ENCODE results near the gene OR13C4. TPM values are rescaled to one million over a fixed set of nuclear protein-coding genes. Genes with fewer than 3 reads are reported as not detected.

Gene OR13C4
- total RNA-seq (under 1 TPM in 1 of 2 donors, not detected in 1; 0.17 TPM), polyA plus RNA-seq (ENCODE audit: insufficient read length in 2 of 2) (not detected)
- long read RNA-seq, donor 1: 0 reads
- long read RNA-seq, donor 2: 0 reads
- long read RNA-seq, donor 3: 0 reads
- long read RNA-seq, donor 4: 0 reads

DNA sequence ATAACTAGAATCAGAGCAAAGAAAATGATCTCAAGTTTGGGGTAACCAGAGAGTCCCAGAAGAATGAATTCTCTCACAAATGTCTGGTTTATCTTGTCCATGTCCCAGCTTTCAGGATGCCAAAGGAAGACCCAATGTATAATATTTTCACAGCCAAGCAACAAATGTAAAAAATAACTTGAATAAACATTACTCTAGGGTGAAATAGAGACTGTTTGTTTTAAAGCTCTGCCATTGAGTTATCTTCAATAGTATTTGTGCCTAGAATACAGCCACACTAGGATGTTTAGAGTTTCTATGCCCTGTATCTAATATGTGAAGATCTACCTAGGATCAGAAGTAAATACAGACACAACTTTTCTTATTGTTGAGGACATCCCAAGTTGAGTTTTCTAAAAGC is at the start of gene OR13C4:
TSS of gene OR13C4 (minus strand) at position 101 of the 400 bp plus-strand sequence. CDS start at position 101, 0 bp downstream.
- H3K9me3 ChIP-seq (ENCODE audit: control insufficient read depth, insufficient read depth, low read length): no peaks in the 10 kb centered on the region
- H3K4me1 ChIP-seq (ENCODE audit: control insufficient read depth, insufficient read depth, low read length): no peaks in the 10 kb centered on the region
- H3K36me3 ChIP-seq (ENCODE audit: control insufficient read depth, insufficient read depth, low read length): no peaks in the 10 kb centered on the region
- no peak within 1 kb of the TSS for H3K4me3 ChIP-seq (ENCODE audit: low read depth, low read length)
- no peaks in the 10 kb centered on the region for H3K27me3 ChIP-seq (ENCODE audit: control insufficient read depth, insufficient read depth, low read length)
- no peak within 1 kb of the TSS for H3K27ac ChIP-seq (ENCODE audit: low read depth, low read length)
- DNase-seq (ENCODE audit: low read depth in 4 of 6, low spot score in 6 of 6): no peak

DNA sequence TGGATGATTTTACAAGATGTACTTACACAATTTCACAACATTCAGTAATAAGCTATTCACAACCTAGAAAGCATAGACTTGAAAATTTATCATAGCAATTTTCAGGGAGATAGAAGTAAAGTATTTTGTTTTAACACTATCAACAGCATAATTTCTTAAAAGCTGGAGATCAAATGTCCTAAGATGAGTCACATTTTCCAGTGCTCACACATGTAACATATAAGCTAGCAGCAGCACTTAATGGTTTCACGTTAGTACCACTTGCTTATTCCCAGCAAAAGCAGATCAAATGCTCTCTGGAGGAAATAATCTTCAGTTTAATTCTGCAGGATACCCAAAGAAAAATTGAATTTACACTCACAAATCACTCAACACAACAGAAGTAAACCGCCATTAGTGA is 48.4 kb upstream of the OR13C4 start:
- Histone ChIP-seq H3K4me3 (ENCODE audit: low read depth, low read length) (no peak overlapping the region), H3K9me3 (ENCODE audit: control insufficient read depth, insufficient read depth, low read length) (no peaks in the 10 kb centered on the region), H3K27me3 (ENCODE audit: control insufficient read depth, insufficient read depth, low read length) (no peaks in the 10 kb centered on the region), H3K27ac (ENCODE audit: low read depth, low read length) (no peak overlapping the region), H3K4me1 (ENCODE audit: control insufficient read depth, insufficient read depth, low read length) (no peaks in the 10 kb centered on the region), H3K36me3 (ENCODE audit: control insufficient read depth, insufficient read depth, low read length) (no peaks in the 10 kb centered on the region)
- WGBS (ENCODE audit: insufficient coverage): 82% methylated on average over 1 of the region's 2 CpGs
- no peak for DNase-seq (ENCODE audit: low read depth in 4 of 6, low spot score in 6 of 6)

DNA sequence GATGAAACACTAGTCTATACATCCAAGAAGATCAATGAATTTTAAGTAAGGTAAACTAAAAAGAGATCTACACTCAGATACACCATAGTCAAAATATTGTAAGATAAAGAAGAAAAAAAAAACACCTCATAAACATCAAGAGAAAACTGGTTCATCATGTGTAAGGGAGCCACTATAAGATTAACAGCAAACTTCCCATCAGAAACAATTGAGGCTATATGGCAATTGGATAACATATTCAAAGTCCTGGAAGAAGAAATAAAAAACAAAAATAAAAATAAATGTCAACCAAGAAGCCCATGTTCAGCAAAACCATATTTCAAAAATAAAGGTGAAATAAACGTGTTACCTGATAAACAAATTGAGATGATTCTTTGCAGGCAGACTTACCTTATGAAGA is 45.6 kb upstream of the OR13C4 start:
- Histone ChIP-seq H3K9me3 (ENCODE audit: control insufficient read depth, insufficient read depth, low read length) (no peaks in the 10 kb centered on the region), H3K36me3 (ENCODE audit: control insufficient read depth, insufficient read depth, low read length) (no peaks in the 10 kb centered on the region), H3K27me3 (ENCODE audit: control insufficient read depth, insufficient read depth, low read length) (no peaks in the 10 kb centered on the region), H3K4me3 (ENCODE audit: low read depth, low read length) (no peak overlapping the region), H3K27ac (ENCODE audit: low read depth, low read length) (no peak overlapping the region), H3K4me1 (ENCODE audit: control insufficient read depth, insufficient read depth, low read length) (no peaks in the 10 kb centered on the region)
- DNase-seq (ENCODE audit: low read depth in 4 of 6, low spot score in 6 of 6): no peak
- WGBS (ENCODE audit: insufficient coverage): no CpG with 5 or more reads among the region's 1 CpG

DNA sequence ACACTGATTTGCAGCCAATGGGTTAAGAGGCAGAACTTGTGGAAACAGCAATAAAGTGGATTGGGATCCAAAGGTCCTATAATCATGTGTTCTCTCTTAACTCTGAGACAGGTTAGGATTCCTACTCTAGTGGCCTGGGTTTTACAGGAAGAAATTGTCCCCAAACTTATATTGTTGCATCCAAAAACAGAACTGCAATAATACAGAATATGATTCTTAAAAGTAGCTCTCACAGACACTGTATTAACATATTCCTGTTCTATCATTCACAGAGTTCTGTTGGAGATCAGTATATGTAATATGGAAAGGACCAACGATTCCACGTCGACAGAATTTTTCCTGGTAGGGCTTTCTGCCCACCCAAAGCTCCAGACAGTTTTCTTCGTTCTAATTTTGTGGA is 41.9 kb upstream of the OR13C4 start, which contains the start of gene OR13C8:
TSS of gene OR13C8 (plus strand) at position 301 of the 400 bp plus-strand sequence. CDS start at position 301, 0 bp downstream.
- Histone ChIP-seq H3K27ac (ENCODE audit: low read depth, low read length) (no peak within 1 kb of the TSS), H3K4me3 (ENCODE audit: low read depth, low read length) (no peak within 1 kb of the TSS), H3K27me3 (ENCODE audit: control insufficient read depth, insufficient read depth, low read length) (no peaks in the 10 kb centered on the region), H3K4me1 (ENCODE audit: control insufficient read depth, insufficient read depth, low read length) (no peaks in the 10 kb centered on the region), H3K36me3 (ENCODE audit: control insufficient read depth, insufficient read depth, low read length) (no peaks in the 10 kb centered on the region), H3K9me3 (ENCODE audit: control insufficient read depth, insufficient read depth, low read length) (no peaks in the 10 kb centered on the region)
- 92% methylated on average over 2 of the region's 4 CpGs for WGBS (ENCODE audit: insufficient coverage)
- DNase-seq (ENCODE audit: low read depth in 4 of 6, low spot score in 6 of 6): no peak

DNA sequence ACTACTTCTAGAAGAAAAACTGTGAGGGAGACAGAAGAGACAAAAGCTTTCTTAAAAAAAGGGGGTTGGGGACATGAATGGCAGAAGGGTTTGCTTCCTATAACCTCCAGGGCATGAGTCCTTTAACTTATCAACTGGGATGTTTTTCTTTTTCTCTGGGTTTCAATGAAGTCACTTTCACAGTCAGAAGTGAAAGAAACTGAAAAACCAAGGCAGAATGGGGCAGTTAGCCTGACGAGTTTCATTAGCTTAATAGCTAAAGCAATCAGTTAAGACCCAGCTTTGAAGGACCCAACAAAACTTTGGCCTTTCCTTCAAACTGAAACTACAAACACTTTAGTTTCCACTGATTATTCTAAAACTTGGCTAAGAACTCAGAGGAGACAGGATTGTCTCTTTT is 37.3 kb upstream of the OR13C4 start:
- Histone ChIP-seq H3K27me3 (ENCODE audit: control insufficient read depth, insufficient read depth, low read length) (no peaks in the 10 kb centered on the region), H3K36me3 (ENCODE audit: control insufficient read depth, insufficient read depth, low read length) (no peaks in the 10 kb centered on the region), H3K9me3 (ENCODE audit: control insufficient read depth, insufficient read depth, low read length) (peaks cover under 1% of the 10 kb centered on the region), H3K4me3 (ENCODE audit: low read depth, low read length) (no peak overlapping the region), H3K27ac (ENCODE audit: low read depth, low read length) (no peak overlapping the region), H3K4me1 (ENCODE audit: control insufficient read depth, insufficient read depth, low read length) (no peaks in the 10 kb centered on the region)
- DNase-seq (ENCODE audit: low read depth in 4 of 6, low spot score in 6 of 6): no peak
- WGBS (ENCODE audit: insufficient coverage): no CpG with 5 or more reads among the region's 1 CpG

DNA sequence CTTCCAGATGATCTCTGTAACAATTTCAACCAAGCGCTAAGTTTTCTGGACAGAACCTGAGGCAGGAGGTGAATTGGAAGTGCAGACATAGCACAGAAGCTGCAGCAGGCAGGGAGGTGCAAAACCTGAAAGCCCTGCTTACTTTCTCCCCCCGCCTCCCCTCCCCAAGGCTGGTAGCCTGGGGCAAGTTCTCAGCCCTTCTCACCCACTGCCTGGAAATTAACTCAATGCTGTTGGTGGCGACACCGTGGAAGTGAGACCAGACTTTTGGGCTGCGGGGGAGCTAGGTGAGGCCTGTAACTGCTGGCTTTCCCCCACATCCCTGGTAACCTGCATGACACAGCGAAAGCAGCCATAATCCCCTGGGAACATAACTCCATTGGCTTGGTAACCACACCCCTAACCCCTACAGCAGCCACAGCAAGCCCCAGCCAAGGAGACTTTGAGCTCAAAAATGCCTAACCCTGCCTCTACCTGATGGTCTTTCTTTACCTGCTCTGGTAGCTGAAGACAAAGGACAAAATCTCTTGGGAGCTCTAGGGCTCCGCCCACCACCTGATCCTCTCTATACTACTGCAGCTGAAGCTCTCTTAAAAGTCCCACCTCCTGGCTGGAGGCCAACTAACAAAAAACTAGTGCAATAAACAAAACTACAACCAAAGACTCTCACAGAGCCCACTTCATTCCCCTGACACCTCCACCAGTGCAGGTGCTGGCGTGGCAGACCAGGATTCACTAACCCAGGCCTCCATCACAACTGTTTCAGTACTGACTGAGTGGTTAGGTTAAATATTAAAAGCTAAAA is 30.0 kb upstream of the OR13C4 start:
- no peaks in the 10 kb centered on the region for H3K36me3 ChIP-seq (ENCODE audit: control insufficient read depth, insufficient read depth, low read length)
- no peak for DNase-seq (ENCODE audit: low read depth in 4 of 6, low spot score in 6 of 6)
- 95% methylated on average over 5 of the region's 8 CpGs for WGBS (ENCODE audit: insufficient coverage)
- H3K27ac ChIP-seq (ENCODE audit: low read depth, low read length): no peak overlapping the region
- no peak overlapping the region for H3K4me3 ChIP-seq (ENCODE audit: low read depth, low read length)
- H3K9me3 ChIP-seq (ENCODE audit: control insufficient read depth, insufficient read depth, low read length): peaks cover 1% of the 10 kb centered on the region
- H3K27me3 ChIP-seq (ENCODE audit: control insufficient read depth, insufficient read depth, low read length): no peaks in the 10 kb centered on the region
- H3K4me1 ChIP-seq (ENCODE audit: control insufficient read depth, insufficient read depth, low read length): no peaks in the 10 kb centered on the region

DNA sequence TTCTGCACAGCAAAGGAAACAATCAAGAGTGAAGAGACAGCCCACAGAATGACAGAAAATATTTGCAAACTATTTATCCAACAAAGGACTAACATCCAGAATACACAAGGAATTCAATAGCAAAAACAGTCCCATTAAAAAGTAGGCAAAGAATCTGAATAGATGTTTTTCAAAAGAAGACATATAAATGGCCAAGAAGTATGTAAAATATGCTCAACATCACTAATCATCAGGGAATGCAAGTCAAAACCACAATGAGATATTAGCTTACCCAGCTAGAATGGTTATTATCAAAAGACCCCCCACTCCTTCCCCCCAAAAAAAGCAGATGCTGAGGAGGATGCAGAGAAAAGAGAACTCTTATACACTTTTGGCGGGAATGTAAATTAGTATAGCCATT is 28.5 kb upstream of the OR13C4 start:
- Histone ChIP-seq H3K4me3 (ENCODE audit: low read depth, low read length) (no peak overlapping the region), H3K9me3 (ENCODE audit: control insufficient read depth, insufficient read depth, low read length) (peaks cover 1% of the 10 kb centered on the region), H3K27ac (ENCODE audit: low read depth, low read length) (no peak overlapping the region), H3K36me3 (ENCODE audit: control insufficient read depth, insufficient read depth, low read length) (no peaks in the 10 kb centered on the region), H3K27me3 (ENCODE audit: control insufficient read depth, insufficient read depth, low read length) (no peaks in the 10 kb centered on the region), H3K4me1 (ENCODE audit: control insufficient read depth, insufficient read depth, low read length) (no peaks in the 10 kb centered on the region)
- no peak for DNase-seq (ENCODE audit: low read depth in 4 of 6, low spot score in 6 of 6)
- no CpG with 5 or more reads among the region's 1 CpG for WGBS (ENCODE audit: insufficient coverage)

DNA sequence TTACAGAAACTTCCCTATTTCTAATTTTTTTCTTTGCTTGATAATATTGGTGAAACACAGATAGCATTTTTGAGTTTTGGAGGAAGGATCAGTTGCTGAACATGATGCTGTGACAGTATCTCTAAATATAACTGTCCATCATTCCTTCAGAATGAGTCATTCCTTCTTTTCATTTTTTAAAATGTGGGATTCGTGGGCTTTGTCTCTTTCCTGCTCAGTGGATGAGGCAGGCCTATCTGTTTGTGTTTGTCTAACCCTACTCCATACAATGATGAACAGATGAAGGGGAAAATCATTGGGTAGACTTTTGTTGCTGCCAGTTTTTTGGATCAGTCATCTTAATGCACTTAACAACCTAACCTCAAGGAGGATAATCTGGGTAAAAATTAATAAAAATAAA is 26.3 kb upstream of the OR13C4 start:
- no peaks in the 10 kb centered on the region for H3K36me3 ChIP-seq (ENCODE audit: control insufficient read depth, insufficient read depth, low read length)
- no peak overlapping the region for H3K4me3 ChIP-seq (ENCODE audit: low read depth, low read length)
- H3K27me3 ChIP-seq (ENCODE audit: control insufficient read depth, insufficient read depth, low read length): no peaks in the 10 kb centered on the region
- no peaks in the 10 kb centered on the region for H3K9me3 ChIP-seq (ENCODE audit: control insufficient read depth, insufficient read depth, low read length)
- no CpG with 5 or more reads among the region's 1 CpG for WGBS (ENCODE audit: insufficient coverage)
- H3K4me1 ChIP-seq (ENCODE audit: control insufficient read depth, insufficient read depth, low read length): no peaks in the 10 kb centered on the region
- no peak for DNase-seq (ENCODE audit: low read depth in 4 of 6, low spot score in 6 of 6)
- H3K27ac ChIP-seq (ENCODE audit: low read depth, low read length): no peak overlapping the region

DNA sequence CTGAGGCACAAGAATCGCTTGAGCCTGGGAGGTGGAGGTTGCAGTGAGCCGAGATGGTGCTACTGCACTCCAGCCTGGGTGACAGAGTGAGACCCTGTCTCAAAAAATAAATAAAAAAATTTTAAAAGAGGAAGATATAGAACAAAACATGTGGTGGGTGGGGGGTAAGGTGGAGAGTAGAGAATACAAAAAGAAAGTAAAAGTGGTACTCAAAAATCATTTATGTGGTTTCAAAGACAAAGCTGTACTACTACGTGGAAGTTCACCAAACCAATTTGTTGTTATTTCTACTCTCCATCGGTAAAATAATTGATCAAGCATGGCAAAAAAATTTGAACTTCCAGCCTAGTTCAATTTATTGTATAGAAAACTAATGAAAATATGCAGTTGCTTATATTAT is 17.6 kb upstream of the OR13C4 start:
- no peak for DNase-seq (ENCODE audit: low read depth in 4 of 6, low spot score in 6 of 6)
- H3K4me3 ChIP-seq (ENCODE audit: low read depth, low read length): no peak overlapping the region
- no peaks in the 10 kb centered on the region for H3K36me3 ChIP-seq (ENCODE audit: control insufficient read depth, insufficient read depth, low read length)
- 100% methylated on average over 1 of the region's 4 CpGs for WGBS (ENCODE audit: insufficient coverage)
- no peaks in the 10 kb centered on the region for H3K27me3 ChIP-seq (ENCODE audit: control insufficient read depth, insufficient read depth, low read length)
- no peaks in the 10 kb centered on the region for H3K9me3 ChIP-seq (ENCODE audit: control insufficient read depth, insufficient read depth, low read length)
- no peaks in the 10 kb centered on the region for H3K4me1 ChIP-seq (ENCODE audit: control insufficient read depth, insufficient read depth, low read length)
- H3K27ac ChIP-seq (ENCODE audit: low read depth, low read length): no peak overlapping the region

DNA sequence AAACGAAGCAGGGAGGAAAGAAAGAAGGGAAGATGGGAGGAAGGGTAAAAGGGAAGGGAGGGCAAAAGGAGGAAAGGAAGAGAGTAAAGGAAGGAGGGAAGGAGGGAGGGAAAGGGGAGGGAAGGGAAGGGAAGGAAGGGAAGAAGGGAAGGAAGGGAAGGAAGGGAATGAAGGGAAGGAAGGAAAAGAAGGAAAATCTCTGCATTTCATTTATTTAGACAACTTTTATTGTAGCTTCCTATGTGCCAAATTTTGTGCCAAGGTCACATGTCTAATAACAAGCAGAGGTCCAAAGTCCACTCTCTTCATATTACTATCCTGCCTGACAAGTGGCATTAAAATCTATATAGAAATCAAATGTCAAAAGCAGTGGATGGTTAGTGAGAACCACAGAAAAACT is 12.3 kb upstream of the OR13C4 start:
- no peaks in the 10 kb centered on the region for H3K36me3 ChIP-seq (ENCODE audit: control insufficient read depth, insufficient read depth, low read length)
- no peaks in the 10 kb centered on the region for H3K4me1 ChIP-seq (ENCODE audit: control insufficient read depth, insufficient read depth, low read length)
- WGBS (ENCODE audit: insufficient coverage): 69% methylated on average over 1 of the region's 1 CpG
- no peaks in the 10 kb centered on the region for H3K27me3 ChIP-seq (ENCODE audit: control insufficient read depth, insufficient read depth, low read length)
- no peaks in the 10 kb centered on the region for H3K9me3 ChIP-seq (ENCODE audit: control insufficient read depth, insufficient read depth, low read length)
- DNase-seq (ENCODE audit: low read depth in 4 of 6, low spot score in 6 of 6): no peak
- H3K27ac ChIP-seq (ENCODE audit: low read depth, low read length): no peak overlapping the region
- no peak overlapping the region for H3K4me3 ChIP-seq (ENCODE audit: low read depth, low read length)
